NCI-H1417 (cell line): ENCODE measurements around the gene NT5C1B.
A peak's percentile ranks its signal among the peaks of the same experiment; 100 is the strongest.

Experiments
- DNase-seq, 3 experiments: peaks; one replicate each; lab custom pipeline; 2025; lab: John Stamatoyannopoulos, UW

NT5C1B gene

GRCh38 chr2:18599509-18600254 lies 10.3 kb upstream of the NT5C1B start:
- no peak for DNase-seq

- DNase-seq, result no peak
Measured at GRCh38 chr2:18598848-18599484, 9.6 kb upstream of the NT5C1B start.

- DNase-seq, result no peak
Measured at GRCh38 chr2:18597618-18598017, 8.2 kb upstream of the NT5C1B start.

- no peak for DNase-seq
Measured at GRCh38 chr2:18596993-18597392, 7.6 kb upstream of the NT5C1B start.

- no peak for DNase-seq
Measured at GRCh38 chr2:18593496-18593895, 4.1 kb upstream of the NT5C1B start.

- DNase-seq, result no peak
Measured at GRCh38 chr2:18592372-18592771, 3.0 kb upstream of the NT5C1B start.

GRCh38 chr2:18588802-18589201 lies 567 bp downstream of the NT5C1B start:
- no peak for DNase-seq

- DNase-seq, result no peak
Measured at GRCh38 chr2:18588049-18588448, 1.3 kb downstream of the NT5C1B start.

- no peak for DNase-seq
Measured at GRCh38 chr2:18585526-18585925, 3.8 kb downstream of the NT5C1B start.

GRCh38 chr2:18584608-18584954 lies 4.8 kb downstream of the NT5C1B start:
- no peak for DNase-seq

GRCh38 chr2:18583905-18584607 lies 5.3 kb downstream of the NT5C1B start:
- DNase-seq, result no peak

- no peak for DNase-seq
Measured at GRCh38 chr2:18580606-18581005, 8.8 kb downstream of the NT5C1B start.

GRCh38 chr2:18578033-18578432 lies 11.3 kb downstream of the NT5C1B start:
- DNase-seq, result no peak

- no peak for DNase-seq
Measured at GRCh38 chr2:18566145-18566769, 23.1 kb downstream of the NT5C1B start.

GRCh38 chr2:18560797-18561085 lies 28.6 kb downstream of the NT5C1B start:
- DNase-seq, result no peak

- DNase-seq, result peak; percentile 97 to 99 (median 98)
Measured at GRCh38 chr2:18560031-18560796, 29.2 kb downstream of the NT5C1B start, which contains the start of gene RDH14. Gene RDH14, minus strand, starts transcription at chr2:18560653. Its CDS starts 81 bp downstream, at chr2:18560572.

GRCh38 chr2:18559531-18560030 lies 29.8 kb downstream of the NT5C1B start:
- no peak for DNase-seq

GRCh38 chr2:18558458-18558857 lies 30.9 kb downstream of the NT5C1B start:
- DNase-seq, result no peak

- DNase-seq, result no peak
Measured at GRCh38 chr2:18557121-18557520, 32.2 kb downstream of the NT5C1B start.

- DNase-seq, result no peak
Measured at GRCh38 chr2:18552351-18553077, 36.9 kb downstream of the NT5C1B start.

- DNase-seq, result no peak
Measured at GRCh38 chr2:18551623-18552022, 37.7 kb downstream of the NT5C1B start.
